Right ventricle myocardium inferior (tissue), 1 donor: Measurements from ENCODE around the gene MLX. TPM values are rescaled to one million over a fixed set of nuclear protein-coding genes. Genes with fewer than 3 reads are reported as not detected.
A peak's percentile ranks its signal among the peaks of the same experiment; 100 is the strongest.
"Not testable (repeated sequence)": the region's sequence is repeated elsewhere in the genome, so short reads cannot be mapped to it uniquely, and the experiment has no call there.

Experiments
- ATAC-seq: fragments of 200-7000 bp; cut with Tn5 transposase; one replicate; pipeline ENCODE4 v1.9.1; 2020; ENCODE audit warnings: mild to moderate bottlenecking, moderate library complexity
- DNase-seq: peaks from one replicate; pipeline ENCODE4 v3.0.0; 2021; ENCODE audit errors: missing footprints
- intact Hi-C: fragments of 100-400 bp; cut with DNase I; formaldehyde crosslinking; loops from one replicate; pipeline ENCODE4 v1.11.0; 2022
- total RNA-seq: library from RNA; stranded (reverse); fragmentation: NEBNext Ultra II Directional; extraction: Animal tissue kit (Norgen Biotek cat#: 25700); gene quantifications from one replicate; pipeline ENCODE4 v1.2.1, GENCODE V29; 2021
- donor health status: DM: no; HTN: yes; CAD: no; lungs with severe emphysema.

The MLX gene
- total RNA-seq, 1 donor from 2014 or later, result 65.9 TPM

DNA sequence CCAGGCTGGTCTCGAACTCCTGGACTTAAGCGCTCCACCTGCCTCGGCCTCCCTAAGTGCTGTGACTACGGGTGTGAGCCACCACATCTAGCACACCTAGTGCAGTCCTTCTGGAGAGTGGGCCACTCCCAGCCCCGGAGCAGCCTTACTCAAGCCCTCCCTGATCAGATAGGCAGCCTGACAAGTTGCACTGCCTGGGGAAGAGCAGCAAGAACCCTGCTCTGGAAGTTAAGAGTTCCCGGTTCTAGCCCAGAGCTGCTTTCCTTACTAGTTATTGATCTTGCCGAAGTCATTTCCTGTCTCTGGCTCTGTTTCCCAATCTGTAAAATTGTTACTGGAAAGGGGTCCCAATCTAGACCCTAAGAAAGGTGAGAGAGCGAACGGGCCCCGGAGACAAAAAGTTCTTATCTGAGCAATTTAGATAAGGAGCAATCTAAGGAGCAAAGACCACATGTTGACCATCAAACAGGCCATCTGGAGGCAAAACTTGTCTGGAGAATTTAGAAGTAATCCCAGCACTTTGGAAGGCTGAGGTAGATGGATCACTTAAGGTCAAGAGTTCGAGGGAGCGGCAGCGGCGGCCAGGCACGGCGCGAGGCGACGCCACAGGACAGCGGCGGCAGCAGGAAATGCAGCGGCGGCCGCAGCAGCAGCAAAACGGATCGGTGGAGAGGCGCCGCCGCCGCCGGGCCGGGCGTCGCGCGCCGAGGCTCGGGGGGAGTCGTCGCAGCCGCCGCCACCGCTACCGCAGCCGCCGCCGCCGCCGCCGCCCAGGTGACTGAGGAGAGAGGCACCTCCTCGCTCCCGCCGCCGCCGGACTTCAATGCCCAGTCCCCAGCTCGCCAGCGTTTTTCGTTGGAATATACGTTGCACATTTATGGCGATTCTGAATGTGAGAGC, 35.2 kb upstream of the MLX start:
- intact Hi-C loops, result no loop called here
- ATAC-seq, result peak; percentile 43
- peak; percentile 86 for DNase-seq

- ATAC-seq, result no peak
- intact Hi-C loops, result no loop called here
Observed at GRCh38 chr17:42535155-42536047, 31.5 kb upstream of the MLX start.

DNA sequence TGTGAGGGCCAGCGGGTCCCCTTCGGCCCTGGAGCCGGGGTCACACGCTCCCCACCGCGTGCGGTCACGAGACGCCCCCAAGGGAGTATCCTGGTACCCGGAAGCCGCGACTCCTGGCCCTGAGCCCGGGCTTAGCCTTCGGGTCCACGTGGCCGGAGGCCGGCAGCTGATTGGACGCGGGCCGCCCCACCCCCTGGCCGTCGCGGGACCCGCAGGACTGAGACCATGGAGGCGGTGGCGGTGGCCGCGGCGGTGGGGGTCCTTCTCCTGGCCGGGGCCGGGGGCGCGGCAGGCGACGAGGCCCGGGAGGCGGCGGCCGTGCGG, 30.9 kb upstream of the MLX start, which contains the start of gene NAGLU:
Gene NAGLU (plus strand): TSS at position 194 of the 324 bp plus-strand sequence. CDS start 32 bp downstream, at position 226.
- intact Hi-C loops, result no loop called here
- DNase-seq (peak; percentile 98), ATAC-seq (peak; percentile 90)

More at GRCh38 chr17:42535155-42536047, 31.5 kb upstream of the MLX start:
- no peak for DNase-seq

DNA sequence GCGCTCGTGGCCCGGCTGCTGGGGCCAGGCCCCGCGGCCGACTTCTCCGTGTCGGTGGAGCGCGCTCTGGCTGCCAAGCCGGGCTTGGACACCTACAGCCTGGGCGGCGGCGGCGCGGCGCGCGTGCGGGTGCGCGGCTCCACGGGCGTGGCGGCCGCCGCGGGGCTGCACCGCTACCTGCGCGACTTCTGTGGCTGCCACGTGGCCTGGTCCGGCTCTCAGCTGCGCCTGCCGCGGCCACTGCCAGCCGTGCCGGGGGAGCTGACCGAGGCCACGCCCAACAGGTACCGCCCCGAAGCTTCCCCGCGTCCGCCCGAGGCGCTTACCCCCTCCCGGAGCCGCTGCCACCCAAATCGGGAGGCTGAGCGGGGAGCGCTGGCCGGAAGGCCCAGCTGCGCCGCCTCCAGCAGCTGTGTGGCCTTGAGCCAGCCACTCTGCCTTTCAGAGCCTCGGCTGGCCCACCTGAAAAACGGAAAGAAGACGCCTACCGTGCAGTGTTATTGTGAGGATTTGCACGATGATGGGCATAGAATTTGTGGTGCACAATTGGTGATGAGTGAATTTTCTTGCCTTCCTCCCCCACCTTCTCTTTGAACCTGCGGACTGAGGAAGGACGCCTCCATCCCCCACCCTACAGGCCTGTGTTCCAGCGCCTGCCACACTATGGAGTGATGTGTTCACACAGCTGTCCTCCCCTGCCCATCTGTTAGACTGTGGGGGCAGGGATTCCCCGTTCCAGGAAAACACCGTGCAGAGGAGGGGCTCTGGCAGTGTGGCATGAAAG, 30.3 kb upstream of the MLX start:
- DNase-seq (peak; percentile 92), ATAC-seq (peak; percentile 75)
- intact Hi-C loops, result no loop called here

GRCh38 chr17:42537156-42537805, 29.6 kb upstream of the MLX start:
- ATAC-seq (peak; percentile 0), DNase-seq (no peak)
- intact Hi-C loops, result no loop called here

- no peak for ATAC-seq
- DNase-seq, result no peak
- intact Hi-C loops, result no loop called here
Observed at GRCh38 chr17:42537826-42538451, 29.0 kb upstream of the MLX start.

DNA sequence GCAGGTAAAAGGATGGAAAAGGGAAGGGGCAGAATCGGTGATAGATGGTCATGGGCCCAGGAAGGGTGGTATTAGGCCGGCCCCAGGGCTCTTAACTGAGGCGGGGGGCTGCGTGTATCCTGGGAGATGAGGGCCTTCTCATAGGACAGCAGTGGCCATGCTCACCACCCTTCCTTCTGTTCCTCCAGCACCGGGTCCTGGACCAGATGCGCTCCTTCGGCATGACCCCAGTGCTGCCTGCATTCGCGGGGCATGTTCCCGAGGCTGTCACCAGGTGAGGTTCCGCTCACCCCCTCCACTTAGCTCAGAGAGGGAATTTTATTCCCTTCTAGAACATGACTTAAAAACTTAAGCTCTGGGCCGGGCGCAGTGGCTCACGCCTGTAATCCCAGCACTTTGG, 28.4 kb upstream of the MLX start:
- DNase-seq (no peak), ATAC-seq (no peak)
- intact Hi-C loops, result no loop called here

GRCh38 chr17:42540558-42540957, 26.3 kb upstream of the MLX start:
- DNase-seq, ATAC-seq, intact Hi-C loops: not testable (repeated sequence)

DNA sequence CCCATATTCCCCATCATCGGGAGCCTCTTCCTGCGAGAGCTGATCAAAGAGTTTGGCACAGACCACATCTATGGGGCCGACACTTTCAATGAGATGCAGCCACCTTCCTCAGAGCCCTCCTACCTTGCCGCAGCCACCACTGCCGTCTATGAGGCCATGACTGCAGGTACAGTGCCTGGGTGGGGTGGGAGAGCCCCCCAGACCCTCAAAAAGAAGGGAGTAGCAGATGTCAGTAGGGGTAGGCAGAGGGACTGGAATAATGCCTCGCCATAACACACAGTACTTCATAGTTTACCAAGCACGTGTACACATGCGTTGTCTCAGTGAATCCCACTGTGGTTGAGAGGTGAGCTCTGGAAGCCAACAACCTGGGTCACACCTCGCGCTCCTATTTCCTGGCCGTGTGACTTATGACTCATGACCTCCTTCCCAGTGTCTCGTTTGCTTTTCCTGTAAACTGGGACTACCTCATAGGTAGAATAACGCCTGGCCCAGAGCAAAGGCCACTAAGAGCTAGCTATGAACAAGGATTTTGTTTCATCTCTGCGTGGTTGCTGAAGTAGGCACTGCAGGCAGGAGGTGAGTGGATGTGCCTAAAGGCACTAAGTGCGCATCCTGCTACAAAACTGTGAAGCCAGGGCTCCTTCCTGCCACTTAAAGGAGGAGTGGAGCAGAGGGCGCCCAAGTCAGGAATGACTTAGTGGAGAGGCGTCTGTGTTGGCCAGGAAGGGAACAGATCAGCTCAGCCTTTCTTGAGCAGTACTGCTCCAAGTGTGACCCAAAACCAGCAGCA, 25.7 kb upstream of the MLX start:
- intact Hi-C loops, result no loop called here
- no peak for ATAC-seq
- no peak for DNase-seq

- intact Hi-C loops, result no loop called here
- ATAC-seq (no peak), DNase-seq (peak; percentile 60)
Observed at GRCh38 chr17:42543190-42544079, 23.5 kb upstream of the MLX start.

DNA sequence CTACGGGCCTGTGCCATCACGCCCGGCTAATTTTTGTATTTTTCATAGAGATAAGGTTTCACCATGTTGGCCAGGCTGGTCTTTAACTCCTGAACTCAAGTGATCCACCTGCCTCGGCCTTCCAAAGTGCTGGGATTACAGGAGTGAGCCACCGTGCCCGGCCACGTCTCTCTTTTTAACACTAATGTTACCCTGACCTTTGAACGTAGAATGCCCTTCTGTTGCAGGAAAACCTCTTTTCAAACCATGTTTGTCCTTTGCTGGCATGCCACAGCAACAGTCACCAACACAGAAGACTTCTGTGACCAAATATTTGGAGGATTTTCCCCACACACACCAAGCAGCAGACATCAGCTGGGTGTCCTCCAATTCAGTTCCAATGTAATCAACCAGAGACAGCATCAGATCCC, 22.0 kb upstream of the MLX start:
- DNase-seq (no peak), ATAC-seq (no peak)
- intact Hi-C loops, result no loop called here

DNA sequence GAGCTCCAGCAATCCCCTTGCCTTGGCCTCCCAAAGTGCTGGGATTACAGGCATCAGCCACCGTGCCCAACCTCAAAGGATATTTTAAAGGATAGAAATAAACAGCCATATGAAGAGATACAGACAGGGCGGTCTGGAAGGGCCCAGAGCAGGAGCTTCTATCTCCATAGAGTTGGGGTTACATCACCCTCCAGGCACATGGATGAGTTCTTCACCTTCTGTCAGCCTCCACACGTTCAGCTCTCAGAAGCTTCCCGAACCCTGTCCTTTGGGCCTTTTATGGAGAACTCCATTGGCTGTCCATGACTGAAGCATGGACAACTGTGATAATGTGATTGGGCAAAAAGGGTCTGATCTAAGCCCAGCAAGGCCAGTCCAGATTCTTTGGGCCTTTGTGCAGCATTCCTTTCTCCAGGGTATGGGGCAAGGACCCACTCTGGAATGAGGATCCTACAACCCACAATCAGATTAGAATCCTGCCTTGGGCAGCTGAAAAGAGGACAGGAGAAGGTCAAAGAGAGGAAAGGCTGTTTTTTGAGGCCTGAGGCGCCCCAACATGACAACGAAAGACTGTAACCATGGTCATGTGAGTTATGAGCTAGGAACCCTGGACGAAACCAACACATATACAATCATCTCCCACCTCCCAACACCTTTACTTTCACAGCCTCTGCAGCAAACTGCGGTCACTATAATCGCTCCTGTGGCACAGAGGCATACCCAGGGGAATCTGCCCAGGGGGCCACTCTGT, 21.0 kb upstream of the MLX start:
- ATAC-seq, intact Hi-C loops, DNase-seq: not testable (repeated sequence)

GRCh38 chr17:42547001-42547461, 19.9 kb upstream of the MLX start:
- DNase-seq (no peak), ATAC-seq (peak; percentile 4)

GRCh38 chr17:42547698-42548069, 19.2 kb upstream of the MLX start:
- no peak for DNase-seq
- ATAC-seq, result peak; percentile 75
- intact Hi-C loops, result no loop called here

More at GRCh38 chr17:42547001-42547461, 19.9 kb upstream of the MLX start:
- intact Hi-C loops, result no loop called here

DNA sequence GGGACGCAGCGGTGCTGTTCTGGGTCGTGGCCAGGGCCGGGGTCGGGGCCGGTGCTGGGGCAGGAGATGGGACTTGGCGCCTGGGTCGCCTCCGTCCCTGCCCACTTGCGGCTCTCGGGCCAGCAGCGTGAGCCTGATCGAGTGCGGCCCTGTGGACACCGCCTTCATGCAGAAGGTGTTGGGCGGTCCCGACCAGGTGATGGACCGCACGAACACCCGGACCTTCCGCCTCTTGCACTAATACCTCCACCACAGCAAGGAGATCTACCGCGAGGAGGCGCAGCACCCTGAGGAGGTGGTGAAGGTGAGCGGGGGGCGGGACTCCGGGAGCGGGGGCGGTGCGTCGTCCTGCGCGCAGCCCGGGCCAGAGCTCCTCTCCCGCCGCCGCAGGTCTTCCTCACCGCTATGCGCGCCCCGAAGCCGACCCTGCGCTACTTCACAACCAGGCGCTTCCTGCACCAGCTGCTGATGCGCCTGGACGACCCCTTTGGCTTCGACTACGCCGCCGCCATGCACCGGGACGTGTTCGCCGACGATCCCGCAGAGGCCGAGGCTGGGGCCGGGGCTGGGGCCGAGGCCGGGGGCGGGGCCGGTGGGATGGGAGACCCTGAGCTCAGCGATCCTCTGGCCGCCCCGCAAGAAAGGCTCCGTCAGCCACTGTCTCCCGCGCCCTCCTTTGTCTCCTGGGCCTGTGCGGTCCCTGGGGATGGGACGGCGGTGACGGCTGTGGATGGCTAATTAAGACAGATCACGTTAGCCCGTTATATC, 18.6 kb upstream of the MLX start:
- ATAC-seq (peak; percentile 48), DNase-seq (peak; percentile 82)
- intact Hi-C loops, result no loop called here
